GM12873 (cell line): Measurements from ENCODE around the gene RBFOX2.

Experiments
- TF ChIP-seq, protein P1 (sequence below): IDR thresholded peaks from 2 replicates; pipeline ENCODE4 v1.5.1; 2012; ENCODE audit warnings: low read depth, mild to moderate bottlenecking, moderate library complexity, low read length, control low read depth; ENCODE audit not compliant: insufficient read depth; ENCODE audit errors: missing control alignments

Gene RBFOX2

DNA sequence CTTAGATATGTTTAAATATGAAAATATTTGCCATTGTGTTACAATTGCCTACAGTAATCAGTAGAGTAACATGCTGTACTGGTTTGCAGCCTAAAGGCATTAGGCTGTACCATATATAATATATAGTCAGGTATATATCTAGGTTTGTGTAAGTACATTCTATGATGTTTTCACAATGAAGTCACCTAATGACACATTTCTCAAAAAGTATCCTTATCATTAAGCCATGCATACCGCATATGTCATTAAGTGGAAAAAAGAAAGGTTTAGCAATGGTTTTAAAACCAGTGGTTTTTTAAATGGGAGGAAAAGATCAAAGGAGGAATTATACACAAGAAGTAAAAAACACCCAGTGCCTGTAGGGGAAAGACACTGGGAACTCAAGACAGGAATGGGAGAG, 122.7 kb downstream of the RBFOX2 start:
- TF ChIP-seq, protein P1, sequence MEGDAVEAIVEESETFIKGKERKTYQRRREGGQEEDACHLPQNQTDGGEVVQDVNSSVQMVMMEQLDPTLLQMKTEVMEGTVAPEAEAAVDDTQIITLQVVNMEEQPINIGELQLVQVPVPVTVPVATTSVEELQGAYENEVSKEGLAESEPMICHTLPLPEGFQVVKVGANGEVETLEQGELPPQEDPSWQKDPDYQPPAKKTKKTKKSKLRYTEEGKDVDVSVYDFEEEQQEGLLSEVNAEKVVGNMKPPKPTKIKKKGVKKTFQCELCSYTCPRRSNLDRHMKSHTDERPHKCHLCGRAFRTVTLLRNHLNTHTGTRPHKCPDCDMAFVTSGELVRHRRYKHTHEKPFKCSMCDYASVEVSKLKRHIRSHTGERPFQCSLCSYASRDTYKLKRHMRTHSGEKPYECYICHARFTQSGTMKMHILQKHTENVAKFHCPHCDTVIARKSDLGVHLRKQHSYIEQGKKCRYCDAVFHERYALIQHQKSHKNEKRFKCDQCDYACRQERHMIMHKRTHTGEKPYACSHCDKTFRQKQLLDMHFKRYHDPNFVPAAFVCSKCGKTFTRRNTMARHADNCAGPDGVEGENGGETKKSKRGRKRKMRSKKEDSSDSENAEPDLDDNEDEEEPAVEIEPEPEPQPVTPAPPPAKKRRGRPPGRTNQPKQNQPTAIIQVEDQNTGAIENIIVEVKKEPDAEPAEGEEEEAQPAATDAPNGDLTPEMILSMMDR: no peak

DNA sequence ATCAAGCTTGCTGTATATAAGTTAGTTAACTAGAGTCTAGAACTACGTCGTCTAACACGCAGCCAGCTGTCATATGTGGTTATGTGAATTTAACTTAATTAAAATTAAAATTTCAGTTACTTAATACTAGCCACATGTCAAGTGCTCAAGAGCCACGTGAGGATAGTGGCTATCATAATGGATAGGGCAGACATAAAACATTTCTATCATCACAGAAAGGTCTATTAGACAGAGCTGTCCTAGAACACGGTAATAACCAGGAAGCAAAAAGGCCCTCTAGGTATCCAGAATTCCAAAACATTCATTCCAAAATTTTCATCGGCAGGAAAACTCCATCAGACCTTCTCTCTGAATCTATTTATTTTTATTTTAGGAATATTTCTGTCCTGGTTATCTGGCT, 123.9 kb downstream of the RBFOX2 start:
- TF ChIP-seq, protein P1: no peak

DNA sequence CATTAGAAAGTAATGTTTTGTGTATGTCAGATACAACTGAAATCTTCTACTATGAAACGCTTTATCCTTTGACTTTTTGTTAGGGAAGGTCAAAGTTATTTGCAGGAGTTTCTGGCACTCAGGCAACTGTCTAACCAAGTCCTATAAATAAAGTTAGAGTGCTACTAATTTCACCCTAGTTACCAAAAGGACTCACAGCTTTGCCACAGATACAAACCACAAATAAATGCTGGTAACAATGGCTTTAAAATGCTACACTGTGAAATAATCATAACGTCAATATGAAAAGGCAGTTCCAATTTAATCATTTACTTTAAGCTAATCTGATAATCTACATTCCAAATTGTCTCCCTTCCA, 124.3 kb downstream of the RBFOX2 start:
- TF ChIP-seq, protein P1: no peak

DNA sequence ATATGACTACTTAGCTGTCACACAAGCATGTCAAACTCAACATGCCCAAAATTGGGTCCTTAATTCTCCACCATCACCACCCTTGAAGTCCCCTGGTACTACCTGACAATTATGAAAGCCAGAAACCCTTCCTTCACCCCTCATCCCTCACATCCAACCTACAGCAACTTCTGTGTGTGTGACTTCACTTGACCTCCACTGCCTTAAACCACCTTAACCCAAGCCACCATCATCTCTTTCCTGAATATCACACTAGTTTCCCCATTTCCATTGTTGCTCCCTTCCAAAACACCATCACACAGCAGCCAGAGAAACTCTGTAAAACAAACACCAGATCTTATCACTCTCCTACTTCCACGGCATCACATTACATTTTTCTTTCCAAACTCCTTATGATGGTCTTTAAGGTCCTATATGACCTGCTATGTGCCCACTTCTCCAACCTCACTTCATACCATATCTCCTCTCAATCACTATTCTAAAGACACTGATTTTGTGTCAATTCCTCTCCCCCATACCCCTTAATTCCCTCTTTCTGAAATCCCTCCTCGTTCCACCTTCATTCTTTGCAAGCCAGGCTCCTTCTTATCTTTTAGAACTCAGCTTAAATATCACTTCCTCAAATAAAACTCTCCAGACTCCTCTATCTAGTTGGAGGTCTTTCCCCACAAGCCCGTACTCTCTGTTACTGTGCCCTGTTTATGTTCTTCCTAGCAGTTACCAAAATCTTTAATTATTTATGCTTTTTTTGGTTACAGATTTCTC, 124.9 kb downstream of the RBFOX2 start:
- TF ChIP-seq, protein P1: no peak

DNA sequence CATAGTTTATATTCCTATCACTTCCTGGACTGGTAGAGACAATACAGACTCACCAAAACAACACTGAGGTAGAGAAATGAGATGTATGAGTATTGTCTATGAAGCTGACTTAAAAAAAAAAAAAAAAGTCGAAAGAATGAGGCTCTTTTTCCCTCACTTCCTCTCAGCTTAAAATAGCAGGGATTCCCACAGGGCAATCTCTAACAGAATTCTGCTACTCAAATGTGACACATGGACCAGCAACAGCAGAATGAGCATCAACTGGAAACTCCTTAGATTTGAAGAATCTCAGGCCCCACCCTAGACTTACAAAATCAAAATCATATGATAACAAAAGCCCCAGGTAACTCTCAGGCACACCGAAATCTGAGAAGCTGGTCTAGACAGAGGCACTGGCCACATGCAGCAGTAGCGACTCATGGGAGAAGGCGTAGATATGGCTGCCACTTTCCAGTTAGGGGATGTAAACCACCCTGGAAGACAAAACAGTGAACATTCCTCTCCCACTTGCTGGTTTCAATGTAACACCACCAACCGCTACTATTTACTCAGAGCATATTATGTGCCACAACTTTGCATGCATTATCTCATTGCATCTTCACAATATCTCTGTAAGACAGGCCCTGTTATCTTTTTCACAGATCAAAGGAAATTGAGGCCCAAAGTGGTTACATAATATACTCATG, 128.0 kb downstream of the RBFOX2 start:
- TF ChIP-seq, protein P1: no peak

DNA sequence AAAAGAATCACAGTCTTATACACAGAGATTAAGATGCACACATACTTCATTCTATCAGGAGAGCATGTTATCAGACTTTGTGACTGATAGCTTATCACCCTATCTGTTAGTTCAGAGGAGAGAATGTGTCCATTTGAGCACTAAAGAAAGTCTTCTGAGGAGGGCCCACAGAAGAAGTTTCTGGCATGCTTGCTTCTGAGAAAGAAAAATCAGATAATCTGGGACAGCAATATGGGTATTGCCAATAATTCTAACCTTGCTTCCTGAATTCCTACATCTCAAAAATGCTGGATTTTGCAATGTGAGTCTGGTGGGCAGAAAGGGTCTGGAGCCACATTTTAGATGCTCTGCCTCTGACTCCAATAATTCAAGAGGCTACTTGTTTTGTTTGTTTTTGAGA, 128.9 kb downstream of the RBFOX2 start:
- TF ChIP-seq, protein P1: no peak

DNA sequence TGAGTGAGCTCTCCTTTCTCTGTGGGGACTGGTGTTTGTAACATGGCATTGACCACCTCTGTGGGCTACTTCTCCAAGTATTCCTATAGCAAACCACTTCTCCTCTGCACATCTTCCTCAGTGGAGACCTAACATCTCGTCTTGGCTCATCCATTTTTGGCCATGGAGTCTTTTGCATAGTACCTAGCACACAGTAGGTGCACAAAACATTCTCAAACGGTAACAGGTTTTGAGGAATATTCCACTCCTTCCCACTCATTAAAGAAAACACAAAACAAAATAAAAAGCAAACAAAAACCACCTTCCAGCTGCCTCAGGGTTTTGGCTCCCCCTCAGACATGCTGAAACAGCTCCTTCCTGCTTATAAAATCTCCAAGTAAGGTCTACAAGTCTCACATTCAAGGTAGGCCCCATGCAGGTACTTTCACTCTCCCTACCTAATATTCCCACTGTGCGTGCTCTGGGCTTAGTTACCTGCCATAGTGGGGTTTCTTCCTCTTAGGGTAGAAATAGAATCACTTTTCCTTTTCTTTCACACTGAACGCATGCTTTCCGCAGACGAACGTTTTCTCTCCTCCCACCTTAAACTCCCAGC, 132.4 kb downstream of the RBFOX2 start:
- TF ChIP-seq, protein P1: no peak
